ENCODE measurements around the gene GAL.
A peak's percentile ranks its signal among the peaks of the same experiment; 100 is the strongest.

GAL gene

GRCh38 chr11:68714060-68714856 lies 29.9 kb downstream of the GAL start:
- no peak for DNase-seq

- DNase-seq: no peak
These were observed 31.2 kb downstream of the GAL start for GRCh38 chr11:68715456-68716122.

- DNase-seq: no peak
These were observed 36.7 kb downstream of the GAL start for GRCh38 chr11:68721075-68721474.

GRCh38 chr11:68722143-68722542 lies 37.8 kb downstream of the GAL start:
- no peak for DNase-seq

- DNase-seq: peak; percentile 52
These were observed 39.9 kb downstream of the GAL start for GRCh38 chr11:68724293-68724692.

- DNase-seq: no peak
These were observed 43.4 kb downstream of the GAL start for GRCh38 chr11:68727783-68728182.

GRCh38 chr11:68734111-68734510 lies 49.8 kb downstream of the GAL start:
- peak; percentile 76 for DNase-seq

GRCh38 chr11:68735125-68735524 lies 50.8 kb downstream of the GAL start:
- peak; percentile 17 for DNase-seq

- DNase-seq: peak; percentile 64
These were observed 51.3 kb downstream of the GAL start for GRCh38 chr11:68735646-68736045.

All from inflammatory macrophage treated with lipopolysaccharide for 4 hours (primary cell).